IMR-90 (cell line): ENCODE data around the gene SPRY1. TPM values are rescaled to one million over a fixed set of nuclear protein-coding genes. Genes with fewer than 3 reads are reported as not detected.

Source experiments
- ATAC-seq: fragments of 200-7000 bp; cut with Tn5 transposase; 2 replicates; pipeline ENCODE4 v1.9.1; 2020; ENCODE audit warnings: low read depth, mild to moderate bottlenecking, moderate library complexity
- BruUV-seq: library from RNA; stranded (reverse); fragments of 400-500 nt; replicated peaks from 2 replicates; lab custom pipeline; 2021; lab: Mats Ljungman, UMichigan
- CTCF ChIA-PET: fragments of 300-600 bp; formaldehyde crosslinking; extraction: SDS; loops from one replicate; lab custom pipeline; 2021; ENCODE audit warnings: antibody characterized with exemption; lab: Yijun Ruan, JAX
- POLR2A ChIA-PET: fragments of 300-600 bp; sonication (Branson Sonifier 250); formaldehyde crosslinking; loops from one replicate; lab custom pipeline; 2022; ENCODE audit warnings: antibody characterized with exemption; ENCODE audit not compliant: unreplicated experiment; lab: Charles Lee
- DNase-seq: peaks from one replicate; pipeline ENCODE4 v3.0.0; 2013
- H2AFZ ChIP-seq: replicated peaks from 2 replicates; pipeline ENCODE3; 2013; ENCODE audit warnings: low read length, mild to moderate bottlenecking; ENCODE audit not compliant: poor library complexity
- H2AK5ac ChIP-seq: 2 replicates; pipeline ENCODE4 v1.6.1; 2013; ENCODE audit warnings: low read depth, low read length, inconsistent platforms
- H2AK9ac ChIP-seq: replicated peaks from 2 replicates; pipeline ENCODE3; 2013; ENCODE audit warnings: mild to moderate bottlenecking, low read depth, low read length, moderate library complexity; ENCODE audit not compliant: poor library complexity
- H2BK120ac ChIP-seq: 2 replicates; pipeline ENCODE4 v1.6.1; 2013; ENCODE audit warnings: low read depth, low read length, inconsistent platforms
- H2BK15ac ChIP-seq: 3 replicates; pipeline ENCODE4 v1.6.1; 2013; ENCODE audit warnings: low read depth, low read length, inconsistent platforms
- H2BK20ac ChIP-seq: 2 replicates; pipeline ENCODE4 v1.6.1; 2013; ENCODE audit warnings: low read depth, mild to moderate bottlenecking, inconsistent platforms, low read length, moderate library complexity
- H2BK5ac ChIP-seq: 2 replicates; pipeline ENCODE4 v1.6.1; 2013; ENCODE audit warnings: mild to moderate bottlenecking, low read depth, low read length, inconsistent platforms; ENCODE audit not compliant: poor library complexity, severe bottlenecking
- H3K14ac ChIP-seq: replicated peaks from 2 replicates; pipeline ENCODE4 v1.6.1; 2013; ENCODE audit warnings: low read depth, low read length, inconsistent platforms
- H3K18ac ChIP-seq: 2 replicates; pipeline ENCODE4 v1.6.1; 2013; ENCODE audit warnings: low read depth, low read length, control low read depth
- H3K23ac ChIP-seq: 2 replicates; pipeline ENCODE4 v1.6.1; 2013; ENCODE audit warnings: low read depth, low read length, inconsistent platforms
- H3K27ac ChIP-seq: 2 replicates; pipeline ENCODE4 v1.5.1; 2013; ENCODE audit warnings: mild to moderate bottlenecking, control low read depth, low read length; ENCODE audit not compliant: insufficient read depth
- H3K27me3 ChIP-seq: 2 replicates; pipeline ENCODE4 v1.6.1; 2013; ENCODE audit warnings: low read length; ENCODE audit not compliant: control insufficient read depth, insufficient read depth
- H3K36me3 ChIP-seq: 2 replicates; pipeline ENCODE4 v1.6.1; 2013; ENCODE audit warnings: low read length, mixed read lengths; ENCODE audit not compliant: control insufficient read depth, insufficient read depth
- H3K4ac ChIP-seq: 2 replicates; pipeline ENCODE4 v1.6.1; 2013; ENCODE audit warnings: low read depth, low read length, inconsistent platforms
- H3K4me1 ChIP-seq: 2 replicates; pipeline ENCODE4 v1.6.1; 2013; ENCODE audit warnings: low read length, mixed read lengths; ENCODE audit not compliant: control insufficient read depth, insufficient read depth
- H3K4me2 ChIP-seq: 2 replicates; pipeline ENCODE4 v1.6.1; 2013; ENCODE audit warnings: low read depth, mild to moderate bottlenecking, control low read depth, low read length, moderate library complexity
- H3K4me3 ChIP-seq: 2 replicates; pipeline ENCODE4 v1.5.1; 2013; ENCODE audit warnings: low read depth, mild to moderate bottlenecking, control low read depth, low read length, moderate library complexity; ENCODE audit not compliant: insufficient read depth
- H3K56ac ChIP-seq: 2 replicates; pipeline ENCODE4 v1.6.1; 2013; ENCODE audit warnings: low read length, inconsistent platforms; ENCODE audit not compliant: insufficient read depth; ENCODE audit errors: extremely low read depth
- H3K79me1 ChIP-seq, 2 experiments: 2 replicates each; pipeline ENCODE4 v1.6.1; 2013; ENCODE audit warnings: low read length in 2 of 2, inconsistent platforms in 1 of 2, low read depth in 1 of 2
- H3K9ac ChIP-seq: 2 replicates; pipeline ENCODE4 v1.6.1; 2013; ENCODE audit warnings: low read depth, low read length, control low read depth
- H3K9me1 ChIP-seq: 2 replicates; pipeline ENCODE4 v1.6.1; 2013; ENCODE audit warnings: low read length, inconsistent platforms; ENCODE audit not compliant: insufficient read depth
- H3K9me3 ChIP-seq: 2 replicates; pipeline ENCODE4 v1.6.1; 2013; ENCODE audit warnings: low read length; ENCODE audit not compliant: control insufficient read depth, insufficient read depth
- H4K20me1 ChIP-seq: 2 replicates; pipeline ENCODE4 v1.6.1; 2013; ENCODE audit warnings: low read length, inconsistent platforms; ENCODE audit not compliant: insufficient read depth
- H4K5ac ChIP-seq: 2 replicates; pipeline ENCODE4 v1.6.1; 2013; ENCODE audit warnings: mild to moderate bottlenecking, low read depth, low read length, control low read depth
- H4K8ac ChIP-seq, 2 experiments: 2 replicates each; pipeline ENCODE4 v1.6.1; 2013; ENCODE audit warnings: low read depth in 2 of 2, low read length in 2 of 2, control low read depth in 1 of 2, inconsistent platforms in 1 of 2
- H4K91ac ChIP-seq: 2 replicates; pipeline ENCODE4 v1.6.1; 2013; ENCODE audit warnings: low read depth, low read length, inconsistent platforms; ENCODE audit not compliant: insufficient read depth
- BHLHE40 ChIP-seq: fragments of 150-350 bp; IDR thresholded peaks from 2 replicates; pipeline ENCODE4 v1.6.1; 2016; ENCODE audit warnings: mild to moderate bottlenecking, low read depth, low read length
- CEBPB ChIP-seq: IDR thresholded peaks from 2 replicates; pipeline ENCODE4 v1.6.1; 2012; ENCODE audit warnings: low read depth, low read length, improper control_type of control experiment
- CHD1 ChIP-seq: IDR thresholded peaks from 2 replicates; pipeline ENCODE4 v1.6.1; 2012; ENCODE audit warnings: low read depth, low read length, improper control_type of control experiment
- FOS ChIP-seq: fragments of 150-350 bp; IDR thresholded peaks from 2 replicates; pipeline ENCODE4 v1.6.1; 2016; ENCODE audit warnings: low read depth, low read length
- MAFK ChIP-seq: IDR thresholded peaks from 2 replicates; pipeline ENCODE4 v1.6.1; 2012; ENCODE audit warnings: low read depth, low read length, improper control_type of control experiment
- MAZ ChIP-seq: IDR thresholded peaks from 2 replicates; pipeline ENCODE4 v1.6.1; 2012; ENCODE audit warnings: low read depth, mild to moderate bottlenecking, low read length, improper control_type of control experiment, moderate library complexity, borderline replicate concordance
- MXI1 ChIP-seq: IDR thresholded peaks from 2 replicates; pipeline ENCODE4 v1.6.1; 2012; ENCODE audit warnings: low read depth, mild to moderate bottlenecking, low read length, moderate library complexity, borderline replicate concordance
- NFE2L2 ChIP-seq: fragments of 150-350 bp; IDR thresholded peaks from 2 replicates; pipeline ENCODE4 v1.6.1; 2016; ENCODE audit warnings: low read depth, mild to moderate bottlenecking, low read length
- POLR2A ChIP-seq: IDR thresholded peaks from 2 replicates; pipeline ENCODE4 v1.6.1; 2012; ENCODE audit warnings: mild to moderate bottlenecking, low read depth, low read length
- RAD21 ChIP-seq: IDR thresholded peaks from 2 replicates; pipeline ENCODE4 v1.6.1; 2012; ENCODE audit warnings: low read length, improper control_type of control experiment
- RCOR1 ChIP-seq: IDR thresholded peaks from 2 replicates; pipeline ENCODE4 v1.6.1; 2012; ENCODE audit warnings: mild to moderate bottlenecking, low read length, improper control_type of control experiment; ENCODE audit not compliant: insufficient replicate concordance
- RFX5 ChIP-seq: IDR thresholded peaks from 2 replicates; pipeline ENCODE4 v1.8.0; 2012; ENCODE audit warnings: low read depth, mild to moderate bottlenecking, low read length, moderate library complexity
- SMC3 ChIP-seq: fragments of 150-350 bp; IDR thresholded peaks from 2 replicates; pipeline ENCODE4 v1.6.1; 2016; ENCODE audit warnings: low read depth, mild to moderate bottlenecking, antibody characterized with exemption, low read length, moderate library complexity
- WGBS, 2 experiments: methylation state at CpG; one replicate each; pipeline versions ENCODE4 v1.1.5 to v1.1.7; 2013; ENCODE audit warnings: missing lambda C conversion rate in 2 of 2; ENCODE audit not compliant: insufficient read length in 1 of 2; ENCODE audit errors: extremely low coverage in 2 of 2; 5-methylcytosine and 5-hydroxymethylcytosine counted together
- dilution Hi-C: fragments of 300-500 bp; cut with HindIII; formaldehyde crosslinking; loops from one replicate; pipeline ENCODE4 v1.14.3; 2018; ENCODE audit warnings: low sequenced_read_pairs; ENCODE audit not compliant: unreplicated experiment
- in situ Hi-C: fragments of 300-500 bp; cut with MboI; formaldehyde crosslinking; loops from 3 replicates; pipeline ENCODE4 v1.14.3; 2019; ENCODE audit warnings: low sequenced_read_pairs, inconsistent platforms, mixed read lengths
- intact Hi-C: fragments of 100-400 bp; cut with micrococcal nuclease; formaldehyde crosslinking; loops from 2 replicates; pipeline ENCODE4 v1.10.0; 2022
- polyA plus RNA-seq, 3 experiments: library from polyadenylated mRNA; depleted of rRNA; stranded (reverse); fragments of >200 nt; gene quantifications; 2 replicates each; pipeline ENCODE4 v1.2.3, GENCODE V29; 2012; ENCODE audit warnings: low replicate concordance in 1 of 3
- total RNA-seq: library from RNA; depleted of rRNA; stranded (reverse); fragments of >200 nt; gene quantifications from 2 replicates; pipeline ENCODE4 v1.2.3, GENCODE V29; 2012
- TF ChIP-seq, protein P1 (sequence below): conservative IDR thresholded peaks from 2 replicates; pipeline ENCODE4 v1.5.1; 2012; ENCODE audit warnings: mild to moderate bottlenecking, low read depth, low read length, improper control_type of control experiment
- TF ChIP-seq, protein P2 (sequence below): fragments of 150-350 bp; IDR thresholded peaks from 2 replicates; pipeline ENCODE4 v1.6.1; 2017; ENCODE audit warnings: mild to moderate bottlenecking, antibody characterized with exemption, low read length, low read depth
- TF ChIP-seq, protein P3 (sequence below): fragments of 150-350 bp; IDR thresholded peaks from 2 replicates; pipeline ENCODE4 v1.6.1; 2016; ENCODE audit warnings: low read depth, mild to moderate bottlenecking, low read length, moderate library complexity, borderline replicate concordance

The SPRY1 gene
- total and polyA plus RNA-seq, 2 of the 4 experiments (the other 2 are of a cell fraction), result 1.4 to 2.2 TPM

DNA sequence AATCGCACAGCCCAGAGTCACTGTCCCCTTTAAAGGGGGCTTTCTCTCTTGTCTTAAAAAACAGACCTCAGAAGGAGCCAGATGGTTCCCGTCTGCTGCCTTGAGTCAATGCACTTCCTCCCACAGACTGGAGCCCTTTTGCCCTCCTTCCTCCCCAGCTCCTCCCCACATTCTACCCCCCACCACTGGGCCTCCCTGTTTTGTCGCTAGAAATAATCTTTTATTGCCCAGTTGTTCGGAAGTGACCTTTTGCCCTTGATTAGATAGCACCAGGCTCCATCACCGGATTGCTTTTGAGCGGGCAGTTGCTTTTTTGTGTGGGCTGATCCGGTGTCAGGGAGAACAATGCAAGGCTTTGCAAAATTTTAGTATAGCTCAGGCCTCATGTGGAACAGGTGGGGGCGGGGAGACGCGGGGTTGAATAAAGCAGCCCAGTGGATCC lies 47.7 kb downstream of the SPRY1 start:
- intact Hi-C loops (no loop called here), dilution Hi-C loops (no loop called here), in situ Hi-C loops (no loop called here)
- Histone ChIP-seq H3K23ac (no peak overlapping the region), H3K4me3 (no peak overlapping the region), H3K9me1 (0 out of 2 replicates have a peak, but pooled peaks cover 3% of the 10 kb centered on the region), H3K18ac (peak overlapping the region; percentile 27), H2BK5ac (no peak overlapping the region), H2BK120ac (peak overlapping the region; percentile 69), H2AK5ac (no peak overlapping the region), H4K91ac (no peak overlapping the region), H3K4me1 (peaks cover 4% of the 10 kb centered on the region), H2BK15ac (no peak overlapping the region; the same call in 2 of the 3 replicates), H4K5ac (peak overlapping the region; percentile 9; the same call in 1 of the 2 replicates), H3K4ac (peak overlapping the region; percentile 62; the same call in 1 of the 2 replicates), H4K20me1 (no peaks in the 10 kb centered on the region), H4K8ac (peak overlapping the region; percentile 30 to 59; a peak in 3 of 4 replicates), H3K79me1 (no peaks in the 10 kb centered on the region), H2AFZ (peak overlapping the region; percentile 86), H3K27ac (peak overlapping the region; percentile 31; the same call in 1 of the 2 replicates), H3K9ac (no peak overlapping the region), H3K14ac (peak overlapping the region; percentile 74), H2BK20ac (peak overlapping the region; percentile 41; the same call in 1 of the 2 replicates), H3K9me3 (no peaks in the 10 kb centered on the region), H3K36me3 (no peaks in the 10 kb centered on the region), H3K27me3 (no peaks in the 10 kb centered on the region), H2AK9ac (no peak overlapping the region), H3K4me2 (peak overlapping the region; percentile 59), H3K56ac (no peak overlapping the region)
- CTCF ChIA-PET, result no interaction called here
- TF ChIP-seq, protein P1, sequence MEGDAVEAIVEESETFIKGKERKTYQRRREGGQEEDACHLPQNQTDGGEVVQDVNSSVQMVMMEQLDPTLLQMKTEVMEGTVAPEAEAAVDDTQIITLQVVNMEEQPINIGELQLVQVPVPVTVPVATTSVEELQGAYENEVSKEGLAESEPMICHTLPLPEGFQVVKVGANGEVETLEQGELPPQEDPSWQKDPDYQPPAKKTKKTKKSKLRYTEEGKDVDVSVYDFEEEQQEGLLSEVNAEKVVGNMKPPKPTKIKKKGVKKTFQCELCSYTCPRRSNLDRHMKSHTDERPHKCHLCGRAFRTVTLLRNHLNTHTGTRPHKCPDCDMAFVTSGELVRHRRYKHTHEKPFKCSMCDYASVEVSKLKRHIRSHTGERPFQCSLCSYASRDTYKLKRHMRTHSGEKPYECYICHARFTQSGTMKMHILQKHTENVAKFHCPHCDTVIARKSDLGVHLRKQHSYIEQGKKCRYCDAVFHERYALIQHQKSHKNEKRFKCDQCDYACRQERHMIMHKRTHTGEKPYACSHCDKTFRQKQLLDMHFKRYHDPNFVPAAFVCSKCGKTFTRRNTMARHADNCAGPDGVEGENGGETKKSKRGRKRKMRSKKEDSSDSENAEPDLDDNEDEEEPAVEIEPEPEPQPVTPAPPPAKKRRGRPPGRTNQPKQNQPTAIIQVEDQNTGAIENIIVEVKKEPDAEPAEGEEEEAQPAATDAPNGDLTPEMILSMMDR, result no peak
- TF ChIP-seq SMC3, result no peak
- TF ChIP-seq, protein P2, sequence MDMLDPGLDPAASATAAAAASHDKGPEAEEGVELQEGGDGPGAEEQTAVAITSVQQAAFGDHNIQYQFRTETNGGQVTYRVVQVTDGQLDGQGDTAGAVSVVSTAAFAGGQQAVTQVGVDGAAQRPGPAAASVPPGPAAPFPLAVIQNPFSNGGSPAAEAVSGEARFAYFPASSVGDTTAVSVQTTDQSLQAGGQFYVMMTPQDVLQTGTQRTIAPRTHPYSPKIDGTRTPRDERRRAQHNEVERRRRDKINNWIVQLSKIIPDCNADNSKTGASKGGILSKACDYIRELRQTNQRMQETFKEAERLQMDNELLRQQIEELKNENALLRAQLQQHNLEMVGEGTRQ, result no peak
- TF ChIP-seq NFE2L2, result no peak
- no peak for TF ChIP-seq RCOR1
- no peak for TF ChIP-seq CEBPB
- no peak for TF ChIP-seq POLR2A
- TF ChIP-seq CHD1, result no peak
- TF ChIP-seq, protein P3, sequence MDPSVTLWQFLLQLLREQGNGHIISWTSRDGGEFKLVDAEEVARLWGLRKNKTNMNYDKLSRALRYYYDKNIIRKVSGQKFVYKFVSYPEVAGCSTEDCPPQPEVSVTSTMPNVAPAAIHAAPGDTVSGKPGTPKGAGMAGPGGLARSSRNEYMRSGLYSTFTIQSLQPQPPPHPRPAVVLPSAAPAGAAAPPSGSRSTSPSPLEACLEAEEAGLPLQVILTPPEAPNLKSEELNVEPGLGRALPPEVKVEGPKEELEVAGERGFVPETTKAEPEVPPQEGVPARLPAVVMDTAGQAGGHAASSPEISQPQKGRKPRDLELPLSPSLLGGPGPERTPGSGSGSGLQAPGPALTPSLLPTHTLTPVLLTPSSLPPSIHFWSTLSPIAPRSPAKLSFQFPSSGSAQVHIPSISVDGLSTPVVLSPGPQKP, result no peak
- TF ChIP-seq RFX5, result no peak
- TF ChIP-seq MAFK, result no peak
- TF ChIP-seq FOS, result no peak
- no peak for TF ChIP-seq MXI1
- TF ChIP-seq MAZ, result no peak
- no peak for TF ChIP-seq BHLHE40
- no peak for TF ChIP-seq RAD21
- DNase-seq (peak; percentile 56), ATAC-seq (peak; percentile 92)
- no TSS peak for BruUV-seq
- POLR2A ChIA-PET, result interaction anchor here (0.6 kb wide), 1 partner anchor 198 kb away, joined by 3 read pairs; no protein-coding TSS in a partner anchor
- 13% methylated on average over 4 of the region's 10 CpGs; no CpG with 5 or more reads in 1 of the 2 experiments for WGBS, 2 experiments
